AG09319 (cell line): ENCODE results near the gene MBOAT2.

Experiments used
- DNase-seq: peaks from one replicate; pipeline ENCODE4 v3.0.0-alpha.2; 2010; ENCODE audit warnings: low read depth; ENCODE audit errors: extremely low read depth
- TF ChIP-seq, protein P1 (sequence below): IDR thresholded peaks from 2 replicates; pipeline ENCODE4 v1.5.1; 2011; ENCODE audit warnings: low read depth, mild to moderate bottlenecking, inconsistent platforms, low read length, moderate library complexity

The MBOAT2 gene

DNA sequence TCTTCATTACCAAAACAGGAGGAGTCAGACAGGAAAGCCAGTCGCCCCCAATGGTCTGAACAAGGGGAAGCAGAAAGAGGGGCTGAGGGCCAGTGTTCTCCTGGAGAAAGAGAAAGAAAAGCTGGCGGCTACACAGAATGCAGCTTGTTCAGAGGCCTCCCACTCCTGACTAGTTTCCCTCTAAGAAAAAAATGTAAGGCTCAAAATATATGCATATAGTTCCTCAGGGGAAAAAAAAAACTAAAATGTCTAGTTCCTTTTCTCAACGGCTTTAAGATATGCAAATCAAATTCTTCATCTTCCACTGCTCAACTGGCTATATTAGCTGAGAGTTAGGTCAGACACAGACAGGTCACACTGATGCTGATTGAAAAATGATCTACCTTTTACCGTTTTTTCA, 18.6 kb downstream of the MBOAT2 start:
- DNase-seq, result no peak
- TF ChIP-seq, protein P1, sequence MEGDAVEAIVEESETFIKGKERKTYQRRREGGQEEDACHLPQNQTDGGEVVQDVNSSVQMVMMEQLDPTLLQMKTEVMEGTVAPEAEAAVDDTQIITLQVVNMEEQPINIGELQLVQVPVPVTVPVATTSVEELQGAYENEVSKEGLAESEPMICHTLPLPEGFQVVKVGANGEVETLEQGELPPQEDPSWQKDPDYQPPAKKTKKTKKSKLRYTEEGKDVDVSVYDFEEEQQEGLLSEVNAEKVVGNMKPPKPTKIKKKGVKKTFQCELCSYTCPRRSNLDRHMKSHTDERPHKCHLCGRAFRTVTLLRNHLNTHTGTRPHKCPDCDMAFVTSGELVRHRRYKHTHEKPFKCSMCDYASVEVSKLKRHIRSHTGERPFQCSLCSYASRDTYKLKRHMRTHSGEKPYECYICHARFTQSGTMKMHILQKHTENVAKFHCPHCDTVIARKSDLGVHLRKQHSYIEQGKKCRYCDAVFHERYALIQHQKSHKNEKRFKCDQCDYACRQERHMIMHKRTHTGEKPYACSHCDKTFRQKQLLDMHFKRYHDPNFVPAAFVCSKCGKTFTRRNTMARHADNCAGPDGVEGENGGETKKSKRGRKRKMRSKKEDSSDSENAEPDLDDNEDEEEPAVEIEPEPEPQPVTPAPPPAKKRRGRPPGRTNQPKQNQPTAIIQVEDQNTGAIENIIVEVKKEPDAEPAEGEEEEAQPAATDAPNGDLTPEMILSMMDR, result no peak

DNA sequence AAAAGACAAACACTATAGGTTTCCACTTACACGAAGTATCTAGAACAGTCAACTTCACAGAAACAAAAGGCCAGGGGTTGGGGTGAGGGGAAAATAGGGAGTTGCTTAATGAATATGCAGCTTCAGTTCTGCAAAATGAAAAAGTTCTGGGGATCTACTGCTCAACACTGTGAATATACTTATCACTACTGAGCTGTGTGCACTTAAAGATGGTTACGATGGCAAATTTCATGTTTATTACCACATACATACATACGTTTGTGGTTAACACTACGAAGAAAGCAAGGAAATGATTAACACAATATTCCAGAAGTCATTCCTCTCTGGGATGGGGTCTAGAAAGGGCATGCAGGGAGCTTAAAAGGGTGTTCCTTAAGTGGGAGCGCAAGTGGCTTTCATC, 19.3 kb downstream of the MBOAT2 start:
- TF ChIP-seq, protein P1, result no peak
- no peak for DNase-seq

DNA sequence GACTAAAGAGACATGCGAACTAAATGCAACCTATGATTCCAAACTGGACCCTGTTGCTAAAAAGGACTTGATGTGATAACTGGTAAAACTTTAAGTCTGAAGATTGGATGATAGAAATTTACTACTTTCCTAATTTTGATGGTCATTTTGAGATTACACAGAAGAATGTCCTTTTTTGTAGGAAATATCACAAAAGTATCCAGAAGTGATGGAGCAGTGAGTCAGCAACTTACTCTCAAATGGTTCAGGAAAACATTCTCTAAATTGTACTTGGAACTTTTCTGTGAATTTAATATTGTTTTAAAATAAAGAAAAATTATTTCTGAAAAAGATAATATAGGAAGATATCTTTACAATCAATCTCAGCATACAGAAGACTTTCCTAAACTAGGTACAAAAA, 19.9 kb downstream of the MBOAT2 start:
- TF ChIP-seq, protein P1, result no peak
- no peak for DNase-seq

- DNase-seq, result no peak
- TF ChIP-seq, protein P1, result no peak
Measured at GRCh38 chr2:8981876-8982275, 21.6 kb downstream of the MBOAT2 start.

DNA sequence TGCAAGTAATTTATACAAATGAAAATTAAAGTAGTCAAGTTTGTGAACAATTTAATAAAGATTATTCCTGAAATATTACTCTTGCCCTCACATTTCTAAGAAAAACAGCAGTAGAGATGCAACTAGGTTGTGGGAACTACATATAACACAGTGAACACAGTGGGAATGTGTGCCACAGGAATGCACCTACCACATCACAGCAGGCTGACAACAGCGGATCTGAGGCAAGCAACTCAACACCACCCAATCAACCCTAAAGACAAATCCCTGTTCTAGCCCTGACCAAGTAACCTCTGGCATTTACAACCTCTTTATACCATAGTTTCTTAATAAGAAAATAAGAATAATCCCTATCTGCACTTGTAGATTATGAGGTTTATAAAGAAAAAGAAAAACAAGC, 23.4 kb downstream of the MBOAT2 start:
- TF ChIP-seq, protein P1, result no peak

GRCh38 chr2:8977758-8978157, 25.7 kb downstream of the MBOAT2 start:
- DNase-seq, result no peak
- TF ChIP-seq, protein P1, result no peak

More for the DNA sequence above, 23.4 kb downstream of the MBOAT2 start:
- DNase-seq, result no peak

- DNase-seq, result no peak
- TF ChIP-seq, protein P1, result no peak
Measured at GRCh38 chr2:8976442-8977259, 26.8 kb downstream of the MBOAT2 start.
